ENCODE data around the gene CCDC142. TPM values are rescaled to one million over a fixed set of nuclear protein-coding genes. Genes with fewer than 3 reads are reported as not detected.
A peak's percentile ranks its signal among the peaks of the same experiment; 100 is the strongest.

CCDC142 gene
- total RNA-seq, 4 donors from 2014 or later: 9.6 to 27.8 (median 19.2) TPM

DNA sequence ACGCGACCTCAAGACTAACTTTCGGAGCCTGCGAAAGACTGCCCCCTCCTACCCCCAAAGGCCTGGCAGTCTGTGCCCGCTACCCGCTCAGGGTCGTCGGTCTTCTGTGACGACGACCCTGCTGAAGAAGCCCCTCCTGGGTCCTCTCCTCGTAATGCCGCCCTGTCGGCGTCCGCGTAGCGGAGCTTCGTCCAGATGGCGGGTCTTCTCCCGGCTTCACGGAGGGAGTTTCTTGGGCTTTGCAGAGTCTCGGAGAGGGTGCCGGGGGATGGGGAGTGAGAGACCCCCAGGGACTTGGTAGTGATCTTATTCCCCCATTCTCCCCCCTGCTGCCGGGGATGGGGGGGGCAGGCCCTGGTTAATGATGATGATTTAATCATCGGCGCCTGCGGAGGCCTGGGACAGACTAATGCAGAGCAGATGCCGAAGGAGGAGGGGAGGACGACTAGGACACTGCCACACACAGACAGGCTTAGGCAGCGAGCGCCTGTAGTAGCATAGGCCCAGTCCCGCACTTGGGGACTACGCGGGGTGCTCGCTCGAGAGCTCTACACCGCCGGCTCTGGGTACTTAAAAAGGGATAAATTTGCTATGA lies 25.2 kb upstream of the CCDC142 start:
- Histone ChIP-seq H3K36me3 (peaks cover 0 to 21% (median 18%) of the 10 kb centered on the region in 4 donors), H3K9me3 (no peaks in the 10 kb centered on the region), H3K4me3 (peak overlapping the region; percentile 71 to 99 (median 86)), H3K4me1 (peaks cover 32 to 48% (median 43%) of the 10 kb centered on the region in 4 donors), H3K27ac (replicated peaks in 1 of 4) (peak overlapping the region; percentile 92 to 99 (median 99)), H3K27me3 (peaks cover under 1 to 75% (median 21%) of the 10 kb centered on the region in 4 donors)
- WGBS: 19% methylated on average over 24 of the region's 38 CpGs
- intact Hi-C loops (cut with DNase I): no loop called here
- TF ChIP-seq, protein P1, sequence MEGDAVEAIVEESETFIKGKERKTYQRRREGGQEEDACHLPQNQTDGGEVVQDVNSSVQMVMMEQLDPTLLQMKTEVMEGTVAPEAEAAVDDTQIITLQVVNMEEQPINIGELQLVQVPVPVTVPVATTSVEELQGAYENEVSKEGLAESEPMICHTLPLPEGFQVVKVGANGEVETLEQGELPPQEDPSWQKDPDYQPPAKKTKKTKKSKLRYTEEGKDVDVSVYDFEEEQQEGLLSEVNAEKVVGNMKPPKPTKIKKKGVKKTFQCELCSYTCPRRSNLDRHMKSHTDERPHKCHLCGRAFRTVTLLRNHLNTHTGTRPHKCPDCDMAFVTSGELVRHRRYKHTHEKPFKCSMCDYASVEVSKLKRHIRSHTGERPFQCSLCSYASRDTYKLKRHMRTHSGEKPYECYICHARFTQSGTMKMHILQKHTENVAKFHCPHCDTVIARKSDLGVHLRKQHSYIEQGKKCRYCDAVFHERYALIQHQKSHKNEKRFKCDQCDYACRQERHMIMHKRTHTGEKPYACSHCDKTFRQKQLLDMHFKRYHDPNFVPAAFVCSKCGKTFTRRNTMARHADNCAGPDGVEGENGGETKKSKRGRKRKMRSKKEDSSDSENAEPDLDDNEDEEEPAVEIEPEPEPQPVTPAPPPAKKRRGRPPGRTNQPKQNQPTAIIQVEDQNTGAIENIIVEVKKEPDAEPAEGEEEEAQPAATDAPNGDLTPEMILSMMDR (IDR thresholded peaks at IDR 0.05): no peak
- no peak for TF ChIP-seq EP300 (IDR thresholded peaks at IDR 0.05)
- TF ChIP-seq POLR2AphosphoS5 (IDR thresholded peaks at IDR 0.05): no peak
- no peak for TF ChIP-seq POLR2A (IDR thresholded peaks at IDR 0.05; ENCODE audit: low read depth)
- DNase-seq (ENCODE audit: extremely low spot score): no peak

DNA sequence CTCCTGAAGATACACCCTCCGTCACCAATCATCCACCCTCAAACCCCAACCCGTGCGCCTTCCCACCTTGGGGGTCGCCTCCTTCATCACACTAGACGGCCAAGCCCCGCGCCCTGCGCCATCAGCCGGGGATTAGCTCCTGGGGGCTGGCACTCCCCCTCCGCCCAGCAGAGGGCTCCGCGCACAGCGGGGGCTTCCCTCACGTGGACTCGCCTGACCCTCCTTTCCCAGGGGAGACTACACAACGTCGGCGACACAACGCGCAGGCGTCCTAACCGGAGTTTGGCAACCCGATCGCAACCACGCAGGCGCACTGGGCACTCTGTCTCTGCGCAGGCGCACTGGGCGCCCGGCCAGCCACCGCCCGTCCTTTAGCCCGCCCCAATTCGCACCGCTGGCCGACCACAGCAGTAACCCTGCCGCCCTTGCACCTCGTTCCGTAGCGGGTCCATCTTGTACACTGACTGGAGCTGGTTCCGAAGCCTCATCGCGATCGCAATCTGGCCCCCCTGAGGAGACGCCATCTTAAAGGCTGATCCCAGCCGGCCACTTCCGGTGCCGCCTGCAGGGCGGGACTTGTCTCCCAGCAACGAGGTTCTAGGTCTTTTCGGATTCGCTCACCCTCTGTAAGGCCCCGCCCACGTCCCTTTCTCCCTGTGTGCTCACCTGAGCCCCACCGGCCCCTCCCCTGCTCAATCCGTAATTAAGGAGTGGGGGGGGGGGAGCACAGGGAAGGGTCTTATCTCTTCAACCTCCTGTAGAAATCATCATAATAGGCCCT lies 24.5 kb upstream of the CCDC142 start, which contains the start of gene PCGF1:
PCGF1 (minus strand) TSS at position 551 of the 781 bp plus-strand sequence; CDS start at position 524, 27 bp downstream.
- peak within 1 kb of the TSS; percentile 92 to 99 (median 99) for H3K27ac ChIP-seq (replicated peaks in 1 of 4)
- peak; percentile 100 for DNase-seq (ENCODE audit: extremely low spot score)
- H3K36me3 ChIP-seq: peaks cover 0 to 21% (median 18%) of the 10 kb centered on the region in 4 donors
- no peak for TF ChIP-seq POLR2A (IDR thresholded peaks at IDR 0.05; ENCODE audit: low read depth)
- TF ChIP-seq POLR2AphosphoS5 (IDR thresholded peaks at IDR 0.05): peak; percentile 78 to 86
- no peak for TF ChIP-seq EP300 (IDR thresholded peaks at IDR 0.05)
- TF ChIP-seq, protein P1 (IDR thresholded peaks at IDR 0.05): peak in 2 of 3 experiments; percentile 29 to 30
- H3K9me3 ChIP-seq: no peaks in the 10 kb centered on the region
- H3K4me3 ChIP-seq: peak within 1 kb of the TSS; percentile 71 to 99 (median 86)
- H3K4me1 ChIP-seq: peaks cover 34 to 55% (median 50%) of the 10 kb centered on the region in 4 donors
- 3% methylated on average over 27 of the region's 56 CpGs for WGBS
- intact Hi-C loops (cut with DNase I): no loop called here
- peaks cover 0 to 75% (median 23%) of the 10 kb centered on the region in 4 donors for H3K27me3 ChIP-seq

DNA sequence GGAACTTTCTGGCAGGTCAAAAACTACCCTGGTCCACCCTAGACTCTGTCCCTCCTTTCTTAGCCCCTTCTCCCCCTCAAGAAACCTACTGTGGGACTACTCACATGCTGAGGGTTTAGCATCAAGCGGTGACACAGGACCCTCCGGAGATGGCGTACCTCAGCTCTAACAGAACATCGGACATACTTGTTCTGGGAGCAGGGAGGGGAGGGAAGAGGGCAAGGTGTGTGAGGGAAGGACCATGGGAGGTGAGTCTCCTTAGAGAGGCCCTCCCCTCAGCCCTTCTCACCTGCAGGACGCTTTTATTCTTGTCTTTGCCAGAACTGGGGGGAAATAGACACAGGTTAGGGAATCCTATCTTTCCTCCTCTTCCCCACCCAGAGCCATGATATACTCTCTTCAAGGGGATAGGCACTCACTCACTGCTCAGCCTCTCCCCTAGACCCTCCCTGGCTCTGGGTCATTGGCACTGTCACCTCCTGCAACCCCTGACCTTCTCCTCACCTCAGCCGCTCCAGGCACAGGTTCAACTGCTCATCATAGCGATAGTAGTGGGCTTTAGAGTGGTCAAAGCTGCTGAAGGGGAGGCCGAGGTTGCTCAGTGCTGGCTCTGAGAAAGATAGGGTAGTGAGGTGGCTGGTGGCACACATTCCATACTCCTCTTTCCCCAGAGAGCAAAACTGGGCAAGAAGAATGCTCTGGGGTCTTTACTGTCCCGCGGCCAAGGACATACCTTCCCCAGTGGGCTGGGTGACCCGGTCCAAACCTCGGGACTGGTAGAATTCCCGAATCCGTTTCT lies 22.8 kb upstream of the CCDC142 start:
- Histone ChIP-seq H3K4me1 (peaks cover 36 to 58% (median 54%) of the 10 kb centered on the region in 4 donors), H3K27ac (replicated peaks in 1 of 4) (no peak overlapping the region), H3K36me3 (peaks cover 0 to 21% (median 18%) of the 10 kb centered on the region in 4 donors), H3K27me3 (peaks cover 0 to 75% (median 18%) of the 10 kb centered on the region in 4 donors), H3K9me3 (no peaks in the 10 kb centered on the region), H3K4me3 (peak overlapping the region in 1 of 4 donors; percentile 99)
- DNase-seq (ENCODE audit: extremely low spot score): no peak
- intact Hi-C loops (cut with DNase I): no loop called here
- no peak for TF ChIP-seq POLR2AphosphoS5 (IDR thresholded peaks at IDR 0.05)
- 93% methylated on average over 14 of the region's 14 CpGs for WGBS

DNA sequence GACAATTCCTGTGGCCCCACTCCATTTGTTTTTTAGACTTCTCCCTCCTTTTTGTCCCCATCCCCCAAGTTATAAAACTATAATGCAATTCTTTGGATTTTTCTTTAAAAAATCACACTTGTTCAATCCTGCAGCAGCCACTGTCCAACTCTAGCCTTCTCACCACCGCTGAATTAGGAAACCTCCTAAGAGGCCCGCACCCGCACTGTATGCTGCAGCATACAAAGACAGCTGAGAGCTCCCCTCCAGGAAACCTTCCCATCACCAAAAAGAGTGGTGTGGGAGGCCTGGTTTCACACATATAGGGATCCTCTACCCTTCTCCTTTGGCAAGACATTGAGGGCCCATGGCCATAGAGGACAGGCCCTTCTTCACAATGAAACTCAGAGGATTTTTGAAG lies 21.8 kb upstream of the CCDC142 start:
- peaks cover 39 to 63% (median 57%) of the 10 kb centered on the region in 4 donors for H3K4me1 ChIP-seq
- intact Hi-C loops (cut with DNase I): no loop called here
- H3K27me3 ChIP-seq: peaks cover 0 to 75% (median 28%) of the 10 kb centered on the region in 4 donors
- TF ChIP-seq, protein P1 (IDR thresholded peaks at IDR 0.05): no peak
- TF ChIP-seq POLR2A (IDR thresholded peaks at IDR 0.05; ENCODE audit: low read depth) (no peak), POLR2AphosphoS5 (IDR thresholded peaks at IDR 0.05) (no peak), EP300 (IDR thresholded peaks at IDR 0.05) (no peak)
- H3K9me3 ChIP-seq: no peaks in the 10 kb centered on the region
- DNase-seq (ENCODE audit: extremely low spot score): no peak
- H3K4me3 ChIP-seq: peak overlapping the region in 1 of 4 donors; percentile 56
- peaks cover 0 to 21% (median 18%) of the 10 kb centered on the region in 4 donors for H3K36me3 ChIP-seq
- WGBS: 96% methylated on average over 3 of the region's 3 CpGs
- H3K27ac ChIP-seq (replicated peaks in 1 of 4): no peak overlapping the region
